ENCODE data around the gene NRCAM. TPM values are rescaled to one million over a fixed set of nuclear protein-coding genes. Genes with fewer than 3 reads are reported as not detected.

The NRCAM gene
- polyA plus RNA-seq, 1 donor (not counting 4 experiments of a cell fraction or from before 2014, with no cell fraction given): 4.0 TPM

GRCh38 chr7:108291152-108291508 lies 165.1 kb downstream of the NRCAM start:
- dilution Hi-C loops (cut with MboI; ENCODE audit: extremely low pct_ligation_motif_present, low sequenced_read_pairs): no loop called here
- H3K79me2 ChIP-seq (ENCODE audit: control insufficient read depth, insufficient read depth, low read length): no peaks in the 10 kb centered on the region
- H4K20me1 ChIP-seq (ENCODE audit: control insufficient read depth, extremely low read depth, insufficient read depth, low read length): no peaks in the 10 kb centered on the region
- H3K27ac ChIP-seq (ENCODE audit: control insufficient read depth, insufficient read depth, low read length): no peak overlapping the region
- no peak overlapping the region for H3K9ac ChIP-seq (ENCODE audit: control insufficient read depth, extremely low read depth, insufficient read depth, low read length)
- H3K9me1 ChIP-seq (ENCODE audit: control insufficient read depth, extremely low read depth, insufficient read depth, low read length): no peaks in the 10 kb centered on the region
- H3K9me3 ChIP-seq (ENCODE audit: control insufficient read depth, low read depth, low read length): no peaks in the 10 kb centered on the region
- no peaks in the 10 kb centered on the region for H3K27me3 ChIP-seq (ENCODE audit: control insufficient read depth, extremely low read depth, insufficient read depth, low read length)
- TF ChIP-seq EZH2 (IDR thresholded peaks at IDR 0.05; ENCODE audit: low read length) (no peak), CTCF (optimal IDR thresholded peaks at IDR 0.05 in 1 of 3, IDR thresholded peaks at IDR 0.05 in 1 of 3, conservative IDR thresholded peaks at IDR 0.05 in 1 of 3; ENCODE audit: extremely low read depth in 1 of 3, insufficient read depth in 2 of 3, low read length in 3 of 3) (no peak)
- H3K4me3 ChIP-seq (ENCODE audit: control insufficient read depth in 2 of 3, extremely low read depth in 1 of 3, insufficient read depth in 2 of 3, low read depth in 1 of 3, low read length in 3 of 3): no peak overlapping the region
- no peaks in the 10 kb centered on the region for H3K36me3 ChIP-seq (ENCODE audit: control insufficient read depth in 2 of 2, extremely low read depth in 1 of 2, insufficient read depth in 2 of 2, low read length in 2 of 2)
- peak overlapping the region; percentile 33 for H3K4me2 ChIP-seq (ENCODE audit: control insufficient read depth, extremely low read depth, insufficient read depth, low read depth, low read length)
- peaks cover 16% of the 10 kb centered on the region for H3K4me1 ChIP-seq (ENCODE audit: control insufficient read depth, extremely low read depth, insufficient read depth, low read length)
- no peak overlapping the region for H2AFZ ChIP-seq (ENCODE audit: control insufficient read depth, low read length)
- DNase-seq (ENCODE audit: low read depth, low spot score) (no peak), FAIRE-seq (no peak)

- peak overlapping the region; percentile 33 for H3K4me2 ChIP-seq (ENCODE audit: control insufficient read depth, extremely low read depth, insufficient read depth, low read depth, low read length)
- H2AFZ ChIP-seq (ENCODE audit: control insufficient read depth, low read length): no peak overlapping the region
- no peak overlapping the region for H3K9ac ChIP-seq (ENCODE audit: control insufficient read depth, extremely low read depth, insufficient read depth, low read length)
- no peak overlapping the region for H3K27ac ChIP-seq (ENCODE audit: control insufficient read depth, insufficient read depth, low read length)
- TF ChIP-seq EZH2 (IDR thresholded peaks at IDR 0.05; ENCODE audit: low read length) (no peak), CTCF (optimal IDR thresholded peaks at IDR 0.05 in 1 of 3, IDR thresholded peaks at IDR 0.05 in 1 of 3, conservative IDR thresholded peaks at IDR 0.05 in 1 of 3; ENCODE audit: extremely low read depth in 1 of 3, insufficient read depth in 2 of 3, low read length in 3 of 3) (no peak)
- H3K27me3 ChIP-seq (ENCODE audit: control insufficient read depth, extremely low read depth, insufficient read depth, low read length): no peaks in the 10 kb centered on the region
- no peaks in the 10 kb centered on the region for H3K36me3 ChIP-seq (ENCODE audit: control insufficient read depth in 2 of 2, extremely low read depth in 1 of 2, insufficient read depth in 2 of 2, low read length in 2 of 2)
- DNase-seq (ENCODE audit: low read depth, low spot score) (no peak), FAIRE-seq (peak; percentile 9)
- H4K20me1 ChIP-seq (ENCODE audit: control insufficient read depth, extremely low read depth, insufficient read depth, low read length): no peaks in the 10 kb centered on the region
- no peaks in the 10 kb centered on the region for H3K79me2 ChIP-seq (ENCODE audit: control insufficient read depth, insufficient read depth, low read length)
- peaks cover 17% of the 10 kb centered on the region for H3K4me1 ChIP-seq (ENCODE audit: control insufficient read depth, extremely low read depth, insufficient read depth, low read length)
- no peaks in the 10 kb centered on the region for H3K9me3 ChIP-seq (ENCODE audit: control insufficient read depth, low read depth, low read length)
- no peak overlapping the region for H3K4me3 ChIP-seq (ENCODE audit: control insufficient read depth in 2 of 3, extremely low read depth in 1 of 3, insufficient read depth in 2 of 3, low read depth in 1 of 3, low read length in 3 of 3)
- H3K9me1 ChIP-seq (ENCODE audit: control insufficient read depth, extremely low read depth, insufficient read depth, low read length): no peaks in the 10 kb centered on the region
- dilution Hi-C loops (cut with MboI; ENCODE audit: extremely low pct_ligation_motif_present, low sequenced_read_pairs): no loop called here
These were observed 165.6 kb downstream of the NRCAM start for GRCh38 chr7:108290459-108291151.

Data from keratinocyte (primary cell).